NCI-H226 (cell line): ENCODE results near the gene ABCB6.
"Not testable (repeated sequence)": the region's sequence is repeated elsewhere in the genome, so short reads cannot be mapped to it uniquely, and the experiment has no call there.

ENCODE experiments used
- DNase-seq: peaks from one replicate; pipeline ENCODE4 v3.0.0-alpha.2; 2015

The ABCB6 gene

DNA sequence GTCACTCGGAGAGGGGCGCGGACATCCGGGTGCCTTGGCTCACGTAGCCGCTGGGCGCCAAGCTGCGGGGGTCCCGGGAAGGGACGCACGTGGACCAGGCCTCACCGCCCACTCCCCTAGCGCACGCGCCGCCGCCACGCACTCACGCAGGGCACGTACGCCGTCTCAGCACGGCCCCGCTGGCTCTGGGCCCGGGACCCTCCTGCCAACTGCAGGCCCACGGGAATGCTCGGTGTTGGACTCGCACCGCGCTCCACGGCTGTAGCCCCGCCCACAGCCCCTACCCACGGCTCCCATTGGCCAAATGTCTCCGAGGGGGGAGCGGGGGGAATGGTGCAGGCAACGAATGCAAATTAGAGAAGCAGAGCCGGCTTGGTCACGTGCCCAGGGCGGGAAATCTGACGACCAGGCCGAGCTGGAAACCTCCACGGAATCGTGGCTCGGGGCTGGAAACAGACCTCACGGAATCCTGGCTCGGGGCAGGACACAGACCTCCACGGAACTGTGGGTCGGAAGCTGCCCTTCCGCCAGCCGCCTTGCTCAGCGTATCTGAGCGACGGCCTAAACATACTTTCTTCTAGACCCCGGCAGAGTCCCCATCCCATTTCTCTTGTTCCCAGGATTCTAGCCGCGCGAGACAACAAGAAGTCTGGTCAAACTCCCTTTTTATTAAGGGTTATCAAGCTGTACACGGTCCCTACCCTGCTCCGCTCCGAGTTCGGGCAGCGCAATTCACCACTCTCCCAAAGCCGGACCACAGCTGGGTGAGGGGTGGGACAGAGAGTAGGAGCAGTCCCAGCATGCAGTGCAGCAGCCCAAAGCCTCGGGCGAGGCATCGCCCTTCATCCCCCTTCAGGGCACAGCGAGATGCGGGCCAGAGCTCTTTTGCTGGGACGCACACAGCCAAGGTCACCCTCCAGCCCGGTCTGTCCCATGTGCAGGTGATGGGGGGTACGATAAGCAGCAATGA, at the start of gene ABCB6:
Gene ABCB6, minus strand, starts transcription at position 227 of the 970 bp plus-strand sequence. CDS start 285 bp downstream, outside the sequence.
- peak; percentile 96 for DNase-seq

DNA sequence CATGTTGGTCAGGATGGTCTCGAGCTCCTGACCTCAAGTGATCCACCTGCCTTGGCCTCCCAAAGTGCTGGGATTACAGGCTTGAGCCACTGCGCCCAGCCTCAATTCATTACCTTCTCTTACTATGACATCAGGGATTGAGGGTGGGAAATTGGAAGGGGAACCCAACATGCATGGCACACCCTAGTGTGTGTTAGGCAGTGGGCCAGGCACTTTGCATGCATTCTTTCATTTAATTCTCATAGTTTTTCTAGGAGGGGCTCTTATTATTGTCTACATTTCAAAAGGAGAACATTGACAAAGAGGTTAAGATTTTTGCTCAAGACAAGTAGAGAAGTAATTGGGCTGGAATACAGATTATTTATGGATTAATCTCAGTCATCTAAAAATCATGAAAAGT, 49.5 kb upstream of the ABCB6 start:
- no peak for DNase-seq

GRCh38 chr2:219266886-219267285, 48.1 kb upstream of the ABCB6 start:
- no peak for DNase-seq

DNA sequence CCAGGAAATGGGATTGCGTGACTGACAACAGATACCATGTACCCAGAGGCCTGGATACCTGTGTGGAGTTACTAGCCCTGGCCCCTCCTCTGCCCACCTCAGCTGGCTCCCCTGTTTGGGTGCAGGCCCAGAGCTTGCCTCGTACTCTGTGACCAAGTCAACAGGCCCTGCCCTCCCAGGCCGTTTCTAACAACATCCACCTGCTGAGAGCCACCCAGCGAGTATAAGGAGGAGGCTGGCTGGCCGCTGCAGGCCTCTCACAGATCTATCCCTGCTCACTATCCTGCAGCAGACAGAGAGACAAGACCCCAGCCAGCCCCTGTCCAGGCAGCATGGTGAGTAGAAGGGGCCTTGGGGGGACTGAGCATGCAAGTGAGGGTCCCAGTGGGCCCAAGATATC, 47.5 kb upstream of the ABCB6 start:
- no peak for DNase-seq

DNA sequence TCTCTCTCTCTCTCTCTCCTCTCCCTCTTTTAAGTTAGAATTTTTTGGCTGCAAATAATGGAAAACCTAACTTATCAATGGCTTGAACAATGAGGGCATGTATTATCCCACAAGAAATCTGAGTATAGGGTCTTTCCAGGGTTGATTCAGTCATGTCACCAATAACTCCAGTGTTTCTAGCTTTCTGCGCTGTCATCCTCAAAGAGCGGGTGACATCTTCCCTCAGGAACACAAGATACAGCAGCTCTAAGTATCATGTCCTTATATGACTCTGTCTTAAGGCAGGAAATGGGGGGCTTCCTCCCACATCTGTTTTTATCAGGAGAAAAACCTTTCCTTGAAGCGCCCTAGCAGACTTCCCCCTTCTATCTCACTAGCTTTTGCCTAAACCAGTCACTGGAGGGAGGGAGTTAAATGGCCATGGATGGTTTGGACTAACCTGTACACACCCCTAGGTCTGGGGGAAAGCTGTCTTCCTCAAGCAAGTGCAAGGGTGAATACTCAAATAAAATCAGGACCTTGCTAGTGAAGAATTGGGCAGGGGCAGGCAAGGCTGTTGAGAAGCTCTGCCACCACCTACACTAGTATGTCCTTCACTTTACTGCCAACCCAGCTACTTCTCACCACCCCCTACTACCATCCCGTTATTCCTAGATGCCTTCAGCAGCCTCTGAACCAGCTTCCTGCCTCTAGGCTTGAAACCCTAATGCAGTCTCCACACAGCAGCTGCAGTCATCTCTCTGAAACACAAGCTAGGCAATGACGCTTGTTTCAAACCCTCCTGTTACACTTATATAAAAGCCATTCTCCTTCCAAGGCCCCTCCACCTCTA, 42.5 kb upstream of the ABCB6 start:
- no peak for DNase-seq

DNA sequence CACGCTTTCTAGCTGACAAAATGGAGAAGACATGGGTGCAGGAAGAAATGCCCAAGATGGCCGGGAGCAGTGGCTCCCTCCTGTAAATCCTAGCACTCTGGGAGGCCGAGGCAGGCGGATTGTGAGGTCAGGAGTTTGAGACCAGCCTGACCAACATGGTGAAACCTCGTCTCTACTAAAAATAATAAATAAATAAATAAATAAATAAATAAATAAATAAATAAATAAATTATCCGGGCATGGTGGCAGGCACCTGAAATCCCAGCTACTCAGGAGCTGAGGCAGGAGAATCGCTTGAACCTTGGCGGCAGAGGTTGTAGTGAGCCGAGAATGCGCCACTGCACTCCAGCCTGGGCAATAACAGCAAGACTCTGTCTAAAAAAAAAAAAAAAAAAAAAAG, 40.2 kb upstream of the ABCB6 start:
- not testable (repeated sequence) for DNase-seq

DNA sequence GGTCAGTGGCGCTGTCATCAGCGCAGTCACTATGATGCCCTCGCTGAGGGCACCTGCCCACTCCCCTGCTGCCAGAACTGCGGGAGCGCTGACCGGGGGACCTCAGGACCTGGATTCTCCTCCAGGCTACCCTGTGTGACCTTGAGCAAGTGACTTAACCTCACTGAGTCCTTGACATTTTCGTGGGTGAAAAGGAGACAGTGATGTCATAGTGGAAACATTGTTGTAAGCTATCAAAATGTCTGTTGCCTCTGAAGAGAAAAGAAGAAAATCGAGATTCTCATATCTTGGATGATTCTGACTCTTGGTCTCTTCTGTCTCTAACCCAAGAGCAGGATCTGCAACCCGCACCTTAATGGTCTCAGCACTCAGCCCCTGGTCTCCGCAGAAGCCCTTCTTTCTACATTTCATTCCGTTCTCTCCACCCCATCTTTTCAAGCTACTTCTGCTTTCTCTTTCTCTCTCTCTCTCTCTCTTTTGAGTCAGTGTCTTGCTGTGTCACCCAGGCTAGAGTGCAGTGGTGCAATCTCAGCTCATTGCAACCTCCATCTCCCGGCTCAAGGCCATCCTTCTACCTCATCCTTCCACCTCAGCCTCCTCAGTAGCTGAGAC, 35.9 kb upstream of the ABCB6 start:
- no peak for DNase-seq

GRCh38 chr2:219253753-219254589, 35.2 kb upstream of the ABCB6 start, which contains the start of gene TUBA4A:
TUBA4A (minus strand) TSS chr2:219253918; CDS start chr2:219253858, 60 bp downstream.
- DNase-seq, result peak; percentile 69

GRCh38 chr2:219252900-219253752, 34.4 kb upstream of the ABCB6 start, which contains the start of gene TUBA4B:
TUBA4B (plus strand) TSS chr2:219253243; CDS start chr2:219253408, 165 bp downstream.
- peak; percentile 48 for DNase-seq

- no peak for DNase-seq
Measured at GRCh38 chr2:219252570-219252899, 33.8 kb upstream of the ABCB6 start.

DNA sequence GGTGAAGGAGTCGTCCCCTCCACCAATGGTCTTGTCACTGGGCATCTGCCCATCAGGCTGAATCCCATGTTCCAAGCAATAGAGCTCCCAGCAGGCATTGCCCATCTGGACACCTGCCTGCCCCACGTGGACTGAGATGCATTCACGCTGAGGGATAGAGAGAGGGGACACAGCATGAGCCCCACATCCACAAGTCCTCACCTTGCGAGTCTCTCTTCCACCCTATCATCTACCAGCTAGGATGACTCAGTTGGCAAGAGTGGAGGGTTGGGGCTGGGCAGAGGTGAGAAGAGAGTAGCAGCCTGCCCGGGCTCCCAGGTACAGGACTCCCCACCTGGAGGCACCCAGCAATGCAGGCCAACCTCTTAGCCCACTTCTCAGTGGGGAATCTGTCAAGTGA, 33.3 kb upstream of the ABCB6 start:
- no peak for DNase-seq

GRCh38 chr2:219251656-219252055, 32.9 kb upstream of the ABCB6 start:
- no peak for DNase-seq

DNA sequence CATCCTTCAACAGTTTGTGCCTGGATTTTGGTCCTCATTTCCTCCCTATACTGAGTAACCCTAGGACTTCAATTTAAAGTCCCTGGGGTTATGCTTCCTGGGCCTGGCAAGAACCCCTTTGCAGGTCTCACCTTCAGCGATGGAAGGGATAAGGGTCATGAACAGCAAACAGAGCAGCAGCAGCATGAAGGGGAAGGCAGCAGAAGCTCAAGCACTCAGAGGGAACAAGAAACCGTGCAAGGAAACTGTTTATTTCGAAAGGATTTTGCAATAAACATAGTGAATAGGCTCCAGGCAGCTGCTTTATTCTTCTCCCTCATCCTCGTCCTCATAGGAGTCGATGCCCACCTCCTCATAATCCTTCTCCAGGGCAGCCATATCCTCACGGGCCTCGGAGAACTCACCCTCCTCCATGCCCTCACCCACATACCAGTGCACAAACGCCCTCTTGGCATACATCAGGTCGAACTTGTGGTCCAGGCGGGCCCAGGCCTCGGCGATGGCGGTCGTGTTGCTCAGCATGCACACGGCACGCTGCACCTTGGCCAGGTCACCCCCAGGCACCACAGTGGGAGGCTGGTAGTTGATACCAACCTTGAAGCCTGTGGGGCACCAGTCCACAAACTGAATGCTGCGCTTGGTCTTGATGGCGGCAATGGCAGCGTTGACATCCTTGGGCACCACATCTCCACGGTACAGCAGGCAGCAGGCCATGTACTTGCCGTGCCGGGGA, 31.5 kb upstream of the ABCB6 start:
- no peak for DNase-seq

DNA sequence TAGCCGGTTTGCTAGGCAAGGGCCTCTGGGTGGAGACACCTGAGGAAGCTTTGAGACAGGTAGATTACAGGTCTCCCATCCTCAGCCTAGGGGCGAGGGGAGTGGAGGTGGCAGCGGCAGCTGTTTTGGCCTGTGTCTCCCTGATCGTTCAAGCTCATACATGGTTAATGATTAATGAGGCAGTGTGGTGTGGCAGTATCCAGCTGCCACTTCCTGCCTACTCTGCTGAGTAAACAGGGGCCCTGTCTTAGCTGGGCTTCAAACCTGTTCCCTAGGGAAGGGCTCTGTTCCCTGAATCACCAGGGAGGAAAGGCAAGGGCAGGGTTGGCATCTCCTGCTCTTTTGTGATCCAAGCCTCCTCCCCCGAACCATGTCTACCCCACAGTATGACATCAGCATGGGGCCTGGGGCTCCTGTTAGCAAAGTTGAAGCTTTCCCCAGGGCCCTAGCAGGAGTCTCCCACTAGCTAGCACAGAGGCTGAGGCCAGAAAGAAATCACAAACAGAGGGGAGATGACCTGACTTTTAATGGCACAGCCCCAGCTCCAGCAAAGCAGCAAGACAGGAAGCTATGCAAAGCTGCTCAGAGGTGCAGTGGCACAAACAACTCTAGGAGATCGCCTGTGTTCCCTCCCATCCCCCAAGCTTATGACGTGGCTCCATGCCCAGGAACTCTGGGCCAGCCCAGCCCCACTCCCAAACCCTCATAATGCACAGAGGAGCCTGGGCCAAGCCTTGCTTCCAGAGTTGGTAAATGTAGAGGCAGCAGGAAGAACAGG, 30.6 kb upstream of the ABCB6 start:
- DNase-seq, result peak; percentile 92

DNA sequence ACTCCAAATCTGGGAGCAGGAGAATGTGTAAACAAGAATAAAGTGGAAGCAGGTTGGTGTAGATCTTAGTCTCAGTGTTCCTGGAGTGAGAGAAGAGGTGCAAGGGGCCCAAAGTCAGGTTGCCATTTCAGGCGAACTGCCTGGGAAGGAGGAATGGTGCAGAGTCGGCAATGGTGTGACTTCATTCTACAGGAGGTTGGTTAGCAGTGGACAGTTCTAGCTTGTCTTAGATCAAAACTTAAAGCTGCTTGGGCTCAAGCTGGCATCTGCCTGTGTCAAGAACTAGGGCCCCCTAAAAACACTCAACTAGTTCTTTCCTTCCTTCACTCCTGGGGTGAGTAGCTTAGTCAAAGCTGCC, 30.1 kb upstream of the ABCB6 start:
- DNase-seq, result no peak

GRCh38 chr2:219247678-219248642, 29.2 kb upstream of the ABCB6 start:
- DNase-seq, result no peak

DNA sequence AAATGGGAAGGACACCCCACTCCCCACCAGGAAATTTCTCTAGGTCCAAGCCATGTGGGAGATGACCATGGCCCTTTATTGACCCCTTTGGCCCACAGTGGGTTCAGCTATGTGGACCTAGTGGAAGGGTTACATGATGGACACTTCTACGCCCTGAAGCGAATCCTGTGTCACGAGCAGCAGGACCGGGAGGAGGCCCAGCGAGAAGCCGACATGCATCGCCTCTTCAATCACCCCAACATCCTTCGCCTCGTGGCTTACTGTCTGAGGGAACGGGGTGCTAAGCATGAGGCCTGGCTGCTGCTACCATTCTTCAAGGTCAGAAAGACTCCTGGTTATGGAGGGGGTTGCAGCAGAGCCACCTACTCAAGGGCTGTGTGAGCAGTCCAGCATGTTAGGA, 27.8 kb upstream of the ABCB6 start:
- DNase-seq, result no peak

- no peak for DNase-seq
Measured at GRCh38 chr2:219245899-219246230, 27.1 kb upstream of the ABCB6 start.
